Gastroesophageal sphincter (tissue), 3 donors: ENCODE measurements around the gene MAN1A2.

Source experiments
- EP300 ChIP-seq: sonication (generic); formaldehyde crosslinking; IDR thresholded peaks from one replicate; pipeline ENCODE4 v1.6.1; 2017; ENCODE audit warnings: antibody characterized with exemption, mild to moderate bottlenecking
- POLR2A ChIP-seq, 2 donors: fragments of 450-650 bp; IDR thresholded peaks; one replicate each; pipeline ENCODE4 v1.6.1; 2017; ENCODE audit warnings: antibody characterized with exemption in 2 of 2, mild to moderate bottlenecking in 2 of 2, moderate library complexity in 1 of 2
- POLR2AphosphoS5 ChIP-seq: sonication (generic); formaldehyde crosslinking; IDR thresholded peaks from one replicate; pipeline ENCODE4 v1.6.1; 2017; ENCODE audit warnings: antibody characterized with exemption
- TF ChIP-seq, protein P1 (sequence below), 4 experiments: fragments of 200-600 bp in 2 of 4; fragments of 450-650 bp in 2 of 4; sonication (generic) in 1 of 4; IDR thresholded peaks; one replicate each; pipeline ENCODE4 v1.5.1; 2017 to 2019; ENCODE audit warnings: antibody characterized with exemption in 4 of 4, mild to moderate bottlenecking in 2 of 4, moderate library complexity in 2 of 4

DNA sequence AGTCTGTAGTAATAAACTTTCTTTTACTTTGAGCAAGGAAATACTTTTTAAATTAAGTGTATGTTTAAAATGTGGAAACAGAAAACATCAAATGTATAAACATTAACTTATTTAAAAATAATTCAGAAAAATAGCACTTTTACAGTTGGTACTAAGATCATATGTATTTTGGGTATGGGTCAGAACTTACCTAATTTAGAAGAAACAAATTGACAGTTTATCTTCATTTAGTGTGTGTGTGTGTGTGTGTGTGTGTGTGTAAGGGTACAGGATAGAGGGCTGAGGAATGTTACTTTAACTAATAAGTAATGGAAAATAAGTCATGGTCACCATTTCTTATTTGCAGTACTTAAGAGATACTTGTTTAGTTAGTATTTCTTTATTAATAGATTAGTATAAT, 3.3 kb downstream of the MAN1A2 start:
- TF ChIP-seq, protein P1, sequence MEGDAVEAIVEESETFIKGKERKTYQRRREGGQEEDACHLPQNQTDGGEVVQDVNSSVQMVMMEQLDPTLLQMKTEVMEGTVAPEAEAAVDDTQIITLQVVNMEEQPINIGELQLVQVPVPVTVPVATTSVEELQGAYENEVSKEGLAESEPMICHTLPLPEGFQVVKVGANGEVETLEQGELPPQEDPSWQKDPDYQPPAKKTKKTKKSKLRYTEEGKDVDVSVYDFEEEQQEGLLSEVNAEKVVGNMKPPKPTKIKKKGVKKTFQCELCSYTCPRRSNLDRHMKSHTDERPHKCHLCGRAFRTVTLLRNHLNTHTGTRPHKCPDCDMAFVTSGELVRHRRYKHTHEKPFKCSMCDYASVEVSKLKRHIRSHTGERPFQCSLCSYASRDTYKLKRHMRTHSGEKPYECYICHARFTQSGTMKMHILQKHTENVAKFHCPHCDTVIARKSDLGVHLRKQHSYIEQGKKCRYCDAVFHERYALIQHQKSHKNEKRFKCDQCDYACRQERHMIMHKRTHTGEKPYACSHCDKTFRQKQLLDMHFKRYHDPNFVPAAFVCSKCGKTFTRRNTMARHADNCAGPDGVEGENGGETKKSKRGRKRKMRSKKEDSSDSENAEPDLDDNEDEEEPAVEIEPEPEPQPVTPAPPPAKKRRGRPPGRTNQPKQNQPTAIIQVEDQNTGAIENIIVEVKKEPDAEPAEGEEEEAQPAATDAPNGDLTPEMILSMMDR (IDR thresholded peaks at IDR 0.05), result no peak
- TF ChIP-seq POLR2AphosphoS5 (no peak), POLR2A (IDR thresholded peaks at IDR 0.05) (no peak), EP300 (no peak)
